IPS-18c (cell line): ENCODE results near the gene DPF3.

ENCODE experiments used
- H3K4me3 ChIP-seq: 2 replicates; pipeline ENCODE4 v1.7.0; 2013; ENCODE audit warnings: low read depth, mild to moderate bottlenecking, low read length, moderate library complexity; ENCODE audit not compliant: insufficient read depth
- H3K9me3 ChIP-seq: one replicate; pipeline ENCODE4 v1.6.1; 2013; ENCODE audit warnings: mild to moderate bottlenecking, low read length, moderate library complexity; ENCODE audit not compliant: control insufficient read depth, insufficient read depth

DPF3 gene

DNA sequence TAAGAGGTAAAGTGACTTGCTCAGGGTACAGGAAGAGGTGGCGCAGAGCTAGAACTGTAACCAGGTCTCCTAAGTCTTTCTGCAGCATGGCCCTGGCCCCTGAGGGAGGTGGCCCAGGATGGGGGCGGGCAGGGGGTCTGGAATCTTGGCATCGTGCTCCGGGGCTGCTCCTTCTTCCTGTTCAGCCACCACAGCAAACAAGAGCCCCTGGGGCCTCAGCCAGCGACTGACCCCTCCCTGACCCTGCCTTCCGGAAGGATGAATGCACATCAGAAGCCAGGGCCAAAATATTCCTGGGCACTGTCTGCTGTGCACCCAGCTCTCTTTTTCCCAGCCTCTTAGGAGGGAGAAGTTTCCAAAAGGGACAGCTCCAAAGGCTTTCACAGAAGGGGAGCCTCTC is 242.8 kb downstream of the DPF3 start:
- Histone ChIP-seq H3K4me3 (no peak overlapping the region), H3K9me3 (no peaks in the 10 kb centered on the region)

DNA sequence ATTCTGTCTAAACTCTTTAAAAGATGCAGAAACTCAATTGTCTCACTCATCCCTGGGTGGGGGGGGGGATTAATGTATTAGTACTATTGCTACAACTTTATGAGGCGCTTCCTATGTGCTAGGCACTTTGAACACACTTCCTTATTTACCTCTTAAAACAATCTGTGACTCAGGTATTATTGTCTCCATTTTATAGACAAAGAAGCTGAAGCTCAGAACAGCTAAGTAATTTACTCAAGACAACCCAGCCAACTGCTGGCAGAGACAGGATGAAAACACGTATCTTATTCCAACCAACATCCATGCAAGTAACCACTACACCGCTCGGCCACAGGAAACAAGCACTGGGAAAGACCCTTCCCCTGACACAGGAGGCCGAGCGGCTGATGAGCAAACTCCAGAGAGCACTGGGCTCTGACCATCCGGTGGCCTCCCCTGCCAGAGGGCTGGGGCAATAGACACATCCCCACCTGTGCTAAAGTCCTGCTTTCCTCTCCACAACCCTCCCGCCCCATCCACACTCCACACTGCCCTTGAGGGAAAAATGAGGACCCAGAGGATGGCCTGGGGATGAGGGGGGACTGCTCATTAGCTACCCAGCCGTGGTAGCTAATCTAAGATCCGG is 244.2 kb downstream of the DPF3 start:
- Histone ChIP-seq H3K4me3 (no peak overlapping the region), H3K9me3 (no peaks in the 10 kb centered on the region)

DNA sequence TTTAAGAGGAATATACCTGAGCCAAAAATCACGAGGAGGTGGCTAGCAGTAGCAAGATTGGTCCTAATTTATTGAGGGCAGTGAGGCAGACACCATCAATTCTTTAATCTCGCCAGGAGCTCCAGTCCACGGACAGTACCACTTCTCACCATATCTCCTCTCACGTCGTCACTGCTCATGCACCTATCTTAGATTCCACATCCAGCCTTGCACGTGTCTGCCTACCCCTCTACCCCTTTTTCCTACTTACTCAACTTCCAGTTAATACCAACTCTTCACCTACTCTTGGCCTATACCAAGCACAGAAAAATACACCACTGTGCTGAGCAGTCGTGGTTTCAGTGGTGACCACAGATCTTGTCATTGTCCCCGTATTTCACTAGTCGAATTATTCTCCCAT is 246.1 kb downstream of the DPF3 start:
- no peak overlapping the region for H3K4me3 ChIP-seq
- H3K9me3 ChIP-seq, result no peaks in the 10 kb centered on the region

GRCh38 chr14:72646861-72647528 is 246.9 kb downstream of the DPF3 start:
- H3K4me3 ChIP-seq, result no peak overlapping the region

GRCh38 chr14:72645706-72646105 is 248.2 kb downstream of the DPF3 start:
- H3K4me3 ChIP-seq, result no peak overlapping the region
- H3K9me3 ChIP-seq, result peaks cover 4% of the 10 kb centered on the region

More at GRCh38 chr14:72646861-72647528, 246.9 kb downstream of the DPF3 start:
- H3K9me3 ChIP-seq, result no peaks in the 10 kb centered on the region

- Histone ChIP-seq H3K4me3 (no peak overlapping the region), H3K9me3 (peaks cover 4% of the 10 kb centered on the region)
Measured at GRCh38 chr14:72644758-72645489, 249.0 kb downstream of the DPF3 start.

- Histone ChIP-seq H3K9me3 (peaks cover 4% of the 10 kb centered on the region), H3K4me3 (no peak overlapping the region)
Measured at GRCh38 chr14:72644038-72644437, 249.9 kb downstream of the DPF3 start.

DNA sequence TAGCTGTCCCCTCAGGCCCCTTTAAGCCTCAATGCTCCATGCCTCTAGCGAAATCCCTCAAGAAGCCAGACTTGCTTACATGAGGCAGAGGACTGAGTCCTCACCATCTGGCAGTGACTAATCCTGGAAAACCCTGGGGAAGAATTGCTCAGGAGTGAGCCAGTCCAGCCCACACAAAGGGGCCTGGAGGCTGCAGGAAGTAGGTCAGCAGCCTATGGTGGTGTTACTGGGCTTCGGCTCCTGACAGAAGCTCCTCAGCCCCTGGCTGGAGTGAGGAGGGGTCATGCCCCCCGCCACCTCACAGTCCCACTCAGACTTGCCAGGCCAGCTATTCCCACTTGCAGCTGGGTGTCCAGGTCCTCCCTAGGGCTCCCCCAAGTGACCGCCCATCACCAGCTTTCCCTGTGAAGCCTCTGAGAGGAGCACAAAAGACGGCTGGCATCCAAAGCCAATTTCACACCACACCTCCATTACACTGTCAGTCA is 250.5 kb downstream of the DPF3 start:
- Histone ChIP-seq H3K9me3 (peaks cover 4% of the 10 kb centered on the region), H3K4me3 (no peak overlapping the region)

DNA sequence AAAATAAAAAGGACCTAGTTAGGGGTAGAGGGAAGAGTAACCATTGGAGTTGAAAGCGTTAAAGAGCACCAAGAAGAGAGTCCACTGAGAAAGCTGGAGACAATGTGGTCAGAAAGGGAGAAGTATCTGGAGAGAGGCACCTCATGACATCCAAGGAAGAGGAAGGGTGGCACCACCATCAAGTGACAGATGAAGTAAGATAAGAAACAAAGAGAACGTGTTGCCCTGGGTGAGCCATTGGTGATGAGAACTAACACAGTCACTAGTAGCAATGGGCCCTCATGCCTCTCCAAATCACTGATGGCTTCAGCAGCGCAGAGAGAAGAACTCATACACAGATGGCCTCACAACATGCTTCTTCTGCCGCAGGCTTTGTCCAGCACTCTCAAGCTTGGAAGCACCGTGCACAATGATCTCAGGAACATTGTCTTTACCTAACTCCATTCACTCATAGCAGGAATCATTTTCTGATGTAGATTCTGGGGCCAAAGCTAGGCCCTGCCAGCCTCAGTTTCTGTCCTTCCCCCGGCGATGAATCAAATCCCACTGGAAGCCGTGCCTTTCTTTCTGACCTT is 252.9 kb downstream of the DPF3 start:
- Histone ChIP-seq H3K9me3 (peaks cover 4% of the 10 kb centered on the region), H3K4me3 (no peak overlapping the region)

GRCh38 chr14:72638021-72638420 is 255.9 kb downstream of the DPF3 start:
- H3K4me3 ChIP-seq, result no peak overlapping the region
- H3K9me3 ChIP-seq, result peaks cover 4% of the 10 kb centered on the region

DNA sequence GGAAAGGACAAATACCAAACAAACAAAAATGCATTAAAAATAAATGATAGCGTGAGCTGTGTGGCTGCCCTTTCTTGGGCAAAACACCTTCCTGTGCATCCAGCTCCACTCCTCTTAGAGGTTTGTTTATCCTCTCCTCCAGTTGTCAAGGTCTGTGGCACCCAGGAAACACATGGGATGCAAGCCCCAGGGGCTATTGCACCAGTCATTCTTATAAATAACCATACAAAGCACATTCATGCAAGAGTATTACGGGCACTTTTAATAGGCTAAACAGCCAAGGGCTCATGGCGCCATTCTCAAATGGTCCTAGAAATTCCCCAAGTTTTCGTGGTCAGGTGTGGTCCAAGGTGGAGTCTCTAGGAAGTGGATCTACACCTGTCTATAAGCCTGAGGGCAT is 257.0 kb downstream of the DPF3 start:
- H3K4me3 ChIP-seq, result no peak overlapping the region
- peaks cover 4% of the 10 kb centered on the region for H3K9me3 ChIP-seq

DNA sequence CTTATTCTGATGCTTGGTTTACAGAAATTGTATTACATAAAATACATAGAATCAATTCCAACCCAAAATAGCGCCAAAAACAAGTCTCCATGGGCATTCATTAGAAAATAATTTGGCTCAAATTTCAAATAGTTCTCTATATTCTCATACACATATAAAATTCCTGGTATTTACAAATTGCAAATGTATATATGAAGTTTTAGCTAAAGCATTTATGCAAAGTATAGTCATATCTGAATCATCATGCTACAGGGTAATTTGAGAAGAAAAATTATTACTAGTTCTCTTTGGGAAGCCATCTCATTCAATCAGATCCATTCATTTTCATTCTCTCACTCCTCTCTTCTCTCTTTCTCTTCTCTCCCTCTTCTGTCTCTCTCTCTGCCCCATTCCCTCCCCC is 257.8 kb downstream of the DPF3 start:
- no peak overlapping the region for H3K4me3 ChIP-seq
- H3K9me3 ChIP-seq, result peaks cover under 1% of the 10 kb centered on the region

DNA sequence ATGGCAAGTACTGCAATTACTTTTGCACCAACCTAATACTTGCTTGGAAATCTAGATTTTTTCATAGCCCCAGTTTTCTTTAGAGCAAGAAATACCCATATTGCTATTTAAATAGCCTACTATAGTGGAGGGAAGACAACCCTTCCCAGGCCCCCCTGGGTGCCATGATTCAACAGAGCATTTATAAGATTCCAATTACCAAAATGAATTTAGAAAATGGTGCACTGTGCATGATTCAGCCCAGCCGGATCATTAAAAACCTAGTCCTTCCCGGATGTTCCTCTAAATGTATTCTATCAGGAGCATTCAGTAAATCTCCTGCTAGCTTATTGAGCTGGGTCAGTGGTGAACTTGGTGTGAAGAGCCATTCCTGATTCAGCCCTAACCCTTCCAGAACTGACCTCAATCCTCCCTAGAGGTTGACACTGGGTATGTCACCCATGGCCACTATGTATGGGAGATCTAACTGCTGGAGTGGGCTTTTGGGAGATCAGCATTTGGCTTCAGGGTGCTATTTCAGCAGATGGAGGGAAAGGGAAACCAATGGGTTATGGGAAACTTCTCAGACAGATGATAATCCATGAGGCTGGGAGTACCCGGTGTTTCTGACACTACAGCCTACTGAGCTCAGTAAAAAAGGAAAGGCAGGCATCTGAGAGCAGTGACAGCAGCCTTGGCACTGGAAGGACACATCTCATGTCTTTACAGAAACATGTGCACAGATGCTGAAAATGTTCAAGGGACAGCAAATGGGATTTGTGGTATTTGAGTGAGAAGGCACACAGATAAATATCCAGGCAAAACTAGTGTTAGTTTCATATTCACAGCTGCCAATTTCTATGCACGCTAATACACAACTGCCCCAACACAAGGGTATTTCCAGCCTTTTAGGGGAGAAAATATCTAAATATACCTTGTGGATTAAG is 258.9 kb downstream of the DPF3 start:
- Histone ChIP-seq H3K4me3 (no peak overlapping the region), H3K9me3 (no peaks in the 10 kb centered on the region)

- H3K9me3 ChIP-seq, result no peaks in the 10 kb centered on the region
- H3K4me3 ChIP-seq, result no peak overlapping the region
Measured at GRCh38 chr14:72633551-72633950, 260.4 kb downstream of the DPF3 start.

DNA sequence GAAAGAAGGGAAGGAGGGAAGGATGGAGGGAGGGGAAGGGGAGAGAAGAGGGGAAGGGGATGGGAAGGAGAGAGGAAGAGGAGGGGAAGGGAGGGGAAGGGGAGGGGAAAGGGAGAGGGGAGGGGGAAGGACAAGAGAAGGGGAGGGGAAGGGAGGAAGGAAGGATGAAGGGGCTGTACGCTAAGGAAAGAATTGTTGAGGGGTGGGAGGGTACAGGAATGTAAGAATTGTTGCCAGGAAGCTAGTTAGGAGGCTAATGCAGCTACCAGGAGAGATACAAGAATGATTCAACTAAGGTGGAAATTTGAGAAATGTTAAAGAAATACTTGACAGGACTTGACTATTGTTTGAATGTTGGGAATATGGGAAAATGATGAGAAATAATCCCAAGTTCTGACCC is 261.2 kb downstream of the DPF3 start:
- H3K4me3 ChIP-seq, result no peak overlapping the region

DNA sequence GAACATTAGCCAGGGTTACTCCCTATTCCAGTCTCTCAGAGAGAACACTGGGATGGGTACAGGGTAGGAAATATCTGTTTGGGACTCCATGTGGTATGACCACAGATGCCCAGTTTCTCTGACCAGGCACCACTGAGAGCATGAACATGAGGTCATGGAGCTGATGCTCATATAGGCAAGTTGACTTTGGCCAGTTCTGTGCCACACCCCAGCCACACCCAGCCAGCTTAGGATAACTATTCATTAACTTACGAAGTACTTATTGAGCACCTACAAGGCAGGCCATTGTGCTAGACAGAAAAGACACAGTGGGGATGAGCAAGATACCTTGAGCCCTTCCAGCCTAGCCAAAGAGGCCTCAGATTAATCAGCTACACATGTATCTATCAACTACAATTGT is 262.5 kb downstream of the DPF3 start:
- H3K9me3 ChIP-seq, result no peaks in the 10 kb centered on the region
- no peak overlapping the region for H3K4me3 ChIP-seq

More for the DNA sequence above, 261.2 kb downstream of the DPF3 start:
- H3K9me3 ChIP-seq, result no peaks in the 10 kb centered on the region

GRCh38 chr14:72630374-72630773 is 263.5 kb downstream of the DPF3 start:
- no peaks in the 10 kb centered on the region for H3K9me3 ChIP-seq
- no peak overlapping the region for H3K4me3 ChIP-seq
